Measurements from ENCODE around the gene SKOR2.

Gene SKOR2, protein sequence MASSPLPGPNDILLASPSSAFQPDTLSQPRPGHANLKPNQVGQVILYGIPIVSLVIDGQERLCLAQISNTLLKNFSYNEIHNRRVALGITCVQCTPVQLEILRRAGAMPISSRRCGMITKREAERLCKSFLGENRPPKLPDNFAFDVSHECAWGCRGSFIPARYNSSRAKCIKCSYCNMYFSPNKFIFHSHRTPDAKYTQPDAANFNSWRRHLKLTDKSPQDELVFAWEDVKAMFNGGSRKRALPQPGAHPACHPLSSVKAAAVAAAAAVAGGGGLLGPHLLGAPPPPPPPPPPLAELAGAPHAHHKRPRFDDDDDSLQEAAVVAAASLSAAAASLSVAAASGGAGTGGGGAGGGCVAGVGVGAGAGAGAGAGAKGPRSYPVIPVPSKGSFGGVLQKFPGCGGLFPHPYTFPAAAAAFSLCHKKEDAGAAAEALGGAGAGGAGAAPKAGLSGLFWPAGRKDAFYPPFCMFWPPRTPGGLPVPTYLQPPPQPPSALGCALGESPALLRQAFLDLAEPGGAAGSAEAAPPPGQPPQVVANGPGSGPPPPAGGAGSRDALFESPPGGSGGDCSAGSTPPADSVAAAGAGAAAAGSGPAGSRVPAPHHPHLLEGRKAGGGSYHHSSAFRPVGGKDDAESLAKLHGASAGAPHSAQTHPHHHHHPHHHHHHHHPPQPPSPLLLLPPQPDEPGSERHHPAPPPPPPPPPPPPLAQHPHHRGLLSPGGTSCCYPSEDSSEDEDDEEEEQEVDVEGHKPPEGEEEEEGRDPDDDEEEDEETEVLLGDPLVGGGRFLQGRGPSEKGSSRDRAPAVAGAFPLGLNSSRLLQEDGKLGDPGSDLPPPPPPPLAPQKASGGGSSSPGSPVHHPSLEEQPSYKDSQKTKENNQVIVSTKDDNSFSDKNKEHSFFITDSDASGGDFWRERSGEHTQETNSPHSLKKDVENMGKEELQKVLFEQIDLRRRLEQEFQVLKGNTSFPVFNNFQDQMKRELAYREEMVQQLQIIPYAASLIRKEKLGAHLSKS

DNA sequence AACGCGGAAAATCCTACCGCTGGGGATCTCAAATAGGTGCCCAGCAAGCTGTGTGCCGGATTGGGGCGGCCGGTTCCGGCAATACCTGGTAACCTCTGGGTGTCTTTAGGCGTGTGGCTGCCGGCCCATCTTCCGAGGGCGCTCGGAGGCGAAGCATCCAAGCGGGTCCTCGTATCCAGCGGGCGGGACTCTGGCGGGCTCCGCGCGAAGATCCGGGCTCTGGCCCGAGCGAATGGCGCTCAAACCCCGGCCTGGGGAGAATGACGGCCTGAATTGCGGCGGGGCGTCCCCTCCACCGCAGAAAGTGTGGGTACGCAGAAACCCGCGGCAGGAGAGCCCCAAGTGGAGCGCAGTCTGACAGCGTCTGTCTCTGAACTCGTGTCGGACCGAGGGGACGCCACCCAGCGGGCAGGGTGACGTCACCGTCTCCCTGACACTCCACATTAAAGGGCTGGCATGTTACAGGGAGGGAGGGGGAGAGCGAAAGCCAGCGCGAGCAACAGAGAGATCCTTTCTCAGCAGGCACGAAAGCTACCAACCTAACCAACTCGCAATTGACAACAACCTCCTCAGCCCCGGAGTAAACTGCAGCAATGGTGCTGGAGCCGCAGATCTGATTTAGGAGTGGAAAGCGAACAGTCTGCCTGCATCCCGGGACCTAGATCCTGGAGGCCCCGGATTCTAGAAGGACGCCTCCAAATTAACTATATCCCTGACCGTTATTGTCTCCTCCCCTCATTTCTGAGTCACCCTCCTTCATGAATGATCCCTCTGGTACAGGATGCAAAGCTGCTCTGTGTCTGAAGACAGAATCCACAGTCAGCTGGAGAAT, at the start of gene SKOR2:
SKOR2 (minus strand) TSS at position 372 of the 832 bp plus-strand sequence. CDS start 2,477 bp downstream, outside the sequence.
- DNase-seq (ENCODE audit: low read depth): no peak

DNA sequence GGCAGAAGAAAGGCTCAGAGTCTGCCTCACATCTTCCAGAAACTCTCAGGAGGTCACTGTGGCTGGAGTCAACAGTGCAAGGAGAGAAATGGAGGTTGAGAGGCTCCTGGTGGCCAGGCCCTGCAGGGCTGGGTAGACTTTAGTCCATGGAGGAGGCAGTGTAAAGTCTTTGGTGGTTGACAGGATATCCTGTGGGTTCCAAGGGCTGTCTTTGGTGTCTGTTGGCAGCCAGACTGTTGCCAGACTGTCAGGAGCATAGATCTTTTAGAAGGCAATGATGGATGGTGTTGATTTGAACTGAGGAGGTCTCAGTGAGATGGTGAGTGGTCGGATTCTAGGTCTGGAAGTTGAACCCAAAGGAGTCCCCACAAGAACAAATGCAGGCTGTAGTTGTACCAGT, 45.0 kb upstream of the SKOR2 start:
- no peak for DNase-seq (ENCODE audit: low read depth)

- DNase-seq (ENCODE audit: low read depth): no peak
Observed at GRCh38 chr18:47294801-47295200, 43.3 kb upstream of the SKOR2 start.

DNA sequence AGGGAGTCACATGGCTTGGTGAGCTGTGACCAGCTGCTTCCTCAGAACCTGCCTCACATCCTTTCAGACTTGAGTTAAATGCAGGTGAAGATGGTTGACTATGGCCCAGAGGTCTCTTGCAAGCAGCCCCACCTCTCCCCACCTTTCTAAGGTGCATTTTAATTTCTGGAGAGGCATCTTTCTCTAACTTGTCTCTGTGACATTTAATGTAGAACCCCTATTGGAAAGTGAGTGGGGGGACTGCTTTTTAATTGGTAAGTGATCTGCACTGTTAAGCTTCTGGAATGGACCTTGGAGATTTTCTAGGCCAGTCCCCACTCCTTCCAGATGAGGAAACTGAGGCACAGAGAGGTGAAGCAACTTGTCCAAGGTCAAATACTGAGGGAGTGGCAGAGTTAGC, 37.3 kb upstream of the SKOR2 start:
- DNase-seq (ENCODE audit: low read depth): no peak

DNA sequence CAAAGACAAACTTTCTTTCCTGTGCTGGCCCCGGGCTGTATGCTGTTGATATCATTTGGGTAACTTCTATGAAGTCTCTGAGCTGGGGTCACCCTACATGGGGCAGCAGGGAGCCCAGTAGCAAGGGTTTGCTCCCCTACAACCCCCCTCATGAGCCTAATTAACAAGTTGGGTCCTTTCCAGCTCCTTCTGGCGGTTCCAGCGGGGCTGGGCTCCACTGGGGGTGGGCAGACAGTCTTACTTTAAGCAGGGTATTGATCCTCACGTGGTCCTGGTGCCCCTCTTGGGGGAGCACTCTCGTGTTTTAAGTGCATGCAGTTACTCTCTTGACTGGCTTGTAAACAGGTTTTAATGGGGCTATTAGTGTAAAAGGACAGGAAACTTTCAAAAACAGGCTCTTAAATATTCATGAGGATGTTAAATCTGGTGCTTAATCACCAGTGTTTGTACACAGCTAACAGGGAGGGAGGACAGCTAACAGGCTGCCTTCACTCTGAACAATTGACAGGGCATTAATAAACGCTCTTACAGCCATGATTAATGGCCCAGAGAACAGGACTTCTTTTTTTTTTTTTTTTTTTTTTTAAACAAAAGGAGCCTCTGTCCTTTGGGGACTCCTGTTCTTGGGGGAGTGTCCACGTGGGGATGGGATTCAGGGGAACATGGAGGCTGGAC, 36.6 kb upstream of the SKOR2 start:
- DNase-seq (ENCODE audit: low read depth): no peak

- DNase-seq (ENCODE audit: low read depth): no peak
Observed at GRCh38 chr18:47286776-47287410, 35.4 kb upstream of the SKOR2 start.

GRCh38 chr18:47285456-47285855, 34.0 kb upstream of the SKOR2 start:
- no peak for DNase-seq (ENCODE audit: low read depth)

DNA sequence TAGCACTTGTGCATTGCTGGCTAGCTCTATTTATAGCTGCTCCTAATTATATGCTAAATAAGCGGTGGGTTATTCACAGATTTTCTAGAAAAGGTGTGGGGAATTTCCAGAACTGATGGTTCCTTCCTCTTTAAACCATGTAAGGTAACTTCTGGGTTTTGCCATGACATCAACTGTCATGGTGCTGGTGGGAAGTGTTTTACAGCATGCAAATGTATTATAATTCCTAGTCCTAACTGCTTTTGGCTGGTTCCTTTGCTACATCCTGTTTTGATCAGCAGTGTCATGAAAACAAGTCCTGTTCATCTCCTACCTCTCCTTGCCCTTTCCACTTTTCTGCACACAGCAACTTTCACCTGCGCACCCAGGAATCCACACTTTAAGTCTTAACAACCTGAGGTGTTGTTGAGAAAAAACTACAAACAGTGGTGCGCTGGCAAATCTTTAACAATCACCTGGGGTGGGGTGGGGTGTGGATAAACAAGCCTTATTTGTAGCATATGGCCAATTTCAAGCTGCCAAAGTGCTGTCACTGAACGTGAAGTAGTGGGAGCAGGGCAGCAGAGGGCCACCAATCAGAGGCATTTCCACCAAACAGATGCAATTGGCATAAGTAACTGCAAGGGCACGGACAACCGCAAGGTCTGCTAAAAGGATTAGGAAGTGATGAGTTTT, 33.4 kb upstream of the SKOR2 start:
- no peak for DNase-seq (ENCODE audit: low read depth)

DNA sequence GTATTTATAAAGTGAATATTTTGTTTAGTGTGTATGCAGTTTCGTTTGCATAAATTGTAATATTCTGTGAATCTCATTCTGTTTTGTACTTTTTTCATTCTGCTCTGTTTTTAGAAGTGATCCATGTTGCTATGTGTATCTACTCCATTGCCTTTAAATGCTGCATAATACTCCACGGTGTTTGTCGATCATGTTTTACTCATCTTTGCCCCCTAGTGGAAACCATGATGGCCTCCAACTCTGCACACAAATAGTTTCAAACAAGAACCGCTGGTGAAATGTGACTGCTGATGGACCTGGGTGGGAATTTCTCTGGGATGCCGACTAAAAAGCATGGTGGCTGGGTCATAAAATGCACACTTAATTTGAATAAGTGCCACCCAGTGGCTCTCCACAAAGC, 32.0 kb upstream of the SKOR2 start:
- DNase-seq (ENCODE audit: low read depth): no peak

DNA sequence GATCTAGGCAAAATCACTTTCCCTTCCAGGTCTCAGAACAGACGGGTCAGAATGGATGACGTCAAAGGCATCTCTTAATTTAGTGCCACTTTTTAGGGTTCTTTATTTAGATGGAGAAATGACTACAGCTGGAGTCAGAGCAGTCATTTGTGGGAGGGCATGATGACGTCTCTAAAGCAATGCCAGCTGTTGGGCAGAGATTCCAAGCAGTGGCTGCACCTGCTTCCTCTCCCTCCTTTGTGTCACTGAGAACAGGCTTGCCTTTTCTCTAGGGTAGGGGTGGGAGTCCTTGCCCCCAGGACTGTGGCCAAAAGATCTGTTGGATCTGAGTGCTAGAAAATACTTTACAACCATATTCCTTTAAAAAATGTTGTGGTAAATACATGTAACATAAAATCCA, 28.7 kb upstream of the SKOR2 start:
- no peak for DNase-seq (ENCODE audit: low read depth)

- no peak for DNase-seq (ENCODE audit: low read depth)
Observed at GRCh38 chr18:47274961-47275360, 23.5 kb upstream of the SKOR2 start.

- no peak for DNase-seq (ENCODE audit: low read depth)
Observed at GRCh38 chr18:47265197-47265596, 13.7 kb upstream of the SKOR2 start.

DNA sequence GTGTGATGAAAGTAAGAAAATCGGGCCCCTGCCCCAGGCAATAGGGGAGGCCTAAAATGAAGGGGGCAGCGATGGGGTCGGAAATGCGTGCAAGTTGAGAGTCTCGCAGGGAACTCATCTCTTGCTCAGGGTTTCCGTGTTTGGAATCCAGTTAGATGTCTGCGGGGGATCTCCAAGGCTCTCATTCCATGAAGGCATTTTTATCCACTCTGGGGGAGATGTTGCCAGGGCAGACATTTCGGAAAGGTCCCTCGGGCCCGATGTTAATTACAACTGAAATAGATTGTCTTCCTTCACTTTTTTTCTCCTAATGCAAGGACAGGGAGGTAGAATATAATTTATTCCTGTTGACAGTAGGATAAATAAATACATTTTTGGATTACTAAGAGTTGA, 12.8 kb upstream of the SKOR2 start:
- no peak for DNase-seq (ENCODE audit: low read depth)

GRCh38 chr18:47263430-47264307, 12.2 kb upstream of the SKOR2 start:
- no peak for DNase-seq (ENCODE audit: low read depth)

DNA sequence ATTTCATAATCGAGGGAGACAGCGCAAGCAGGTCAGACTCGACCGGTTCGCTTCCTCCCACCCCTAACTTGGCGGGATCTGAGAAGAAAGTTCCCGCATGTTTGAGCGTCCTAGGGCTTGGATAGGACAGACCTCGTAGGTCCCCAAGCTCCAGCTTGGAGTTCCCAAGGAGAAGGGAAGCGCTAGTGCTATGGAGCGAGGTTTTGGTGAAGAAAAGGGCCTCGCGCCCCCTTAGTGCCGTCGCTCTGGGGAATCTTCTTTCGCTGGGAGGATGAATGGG, 11.6 kb upstream of the SKOR2 start:
- DNase-seq (ENCODE audit: low read depth): no peak

DNA sequence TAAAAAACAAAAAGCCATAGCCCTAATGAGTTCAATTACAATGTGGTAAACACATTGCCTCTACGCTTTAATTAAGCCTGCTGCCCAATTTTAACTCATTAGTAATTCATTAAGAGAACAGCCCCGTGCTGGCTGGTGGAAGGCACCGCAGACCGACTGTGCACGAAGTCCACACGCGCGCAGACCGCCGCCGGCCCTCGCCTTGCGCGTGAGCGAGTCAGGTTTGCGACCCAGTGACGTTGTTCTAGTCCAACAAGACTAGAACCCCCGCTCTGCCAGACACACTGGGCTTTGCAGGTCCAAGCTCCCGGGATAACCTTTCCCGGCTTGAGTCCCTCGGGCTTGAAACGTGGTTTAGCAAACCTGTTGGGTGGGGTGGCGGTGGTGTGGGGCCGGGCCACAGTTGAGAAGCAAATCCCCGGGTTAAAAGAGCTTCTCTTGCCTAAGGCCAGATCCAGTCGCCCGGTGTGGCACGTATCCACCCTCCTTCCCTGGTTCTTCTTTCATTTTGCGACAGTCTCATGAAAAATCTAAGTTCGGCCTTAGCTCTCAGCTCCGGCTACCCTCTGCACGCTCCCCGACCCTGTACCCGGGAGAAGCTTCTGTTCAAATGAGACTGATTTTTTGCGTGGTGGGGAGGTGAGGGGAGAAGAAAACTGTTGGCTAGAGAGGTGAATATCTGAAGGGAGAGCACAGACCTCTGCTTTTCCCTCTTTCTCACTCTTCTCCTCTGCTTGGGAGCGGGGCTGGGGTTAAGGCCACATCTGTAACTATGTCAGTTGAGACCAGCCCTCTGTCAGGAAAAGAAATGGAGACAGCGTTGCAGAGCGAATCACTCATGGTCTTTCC, 11.1 kb upstream of the SKOR2 start:
- DNase-seq (ENCODE audit: low read depth): no peak

- DNase-seq (ENCODE audit: low read depth): no peak
Observed at GRCh38 chr18:47261902-47262300, 10.4 kb upstream of the SKOR2 start.

GRCh38 chr18:47260924-47261701, 9.7 kb upstream of the SKOR2 start:
- DNase-seq (ENCODE audit: low read depth): no peak
